OCI-LY3 (cell line): ENCODE results near the gene GID4.

ENCODE experiments used
- EZH2phosphoT487 ChIP-seq: fragments of 200-600 bp; shearing (Covaris generic); IDR thresholded peaks from 2 replicates; pipeline ENCODE4 v1.6.1; 2018; ENCODE audit warnings: antibody characterized with exemption, mixed run types, low read depth
- TF ChIP-seq, protein P1 (sequence below): fragments of 200-600, 300-600 bp; sonication (generic); IDR thresholded peaks from 2 replicates; pipeline ENCODE4 v1.5.1; 2014; ENCODE audit warnings: antibody characterized with exemption, low read length, low read depth

DNA sequence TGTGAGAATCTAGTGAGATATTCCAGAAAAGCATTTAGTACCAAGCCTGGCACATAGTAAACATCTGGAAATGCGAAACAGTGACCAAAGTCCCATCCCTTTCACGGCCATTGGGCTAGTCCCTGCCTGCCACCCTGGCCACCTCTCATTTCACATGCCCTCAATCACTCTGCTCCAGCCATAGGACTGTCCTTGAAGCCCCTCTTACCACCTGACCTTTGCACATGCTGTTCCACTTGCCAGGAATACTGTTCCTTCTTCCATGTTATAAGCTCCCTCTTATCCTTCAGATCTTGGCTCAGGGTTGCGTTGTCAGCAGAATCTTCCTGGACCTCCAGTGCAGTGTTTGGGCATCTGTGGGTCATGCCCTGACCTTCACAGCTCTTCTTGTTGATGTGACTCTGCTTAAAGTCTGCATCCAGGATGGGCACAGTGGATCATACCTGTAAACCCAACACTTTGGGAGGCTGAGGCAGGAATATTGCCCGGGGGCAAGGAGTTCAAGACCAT lies 71.5 kb downstream of the GID4 start:
- TF ChIP-seq EZH2phosphoT487 = no peak
- TF ChIP-seq, protein P1, sequence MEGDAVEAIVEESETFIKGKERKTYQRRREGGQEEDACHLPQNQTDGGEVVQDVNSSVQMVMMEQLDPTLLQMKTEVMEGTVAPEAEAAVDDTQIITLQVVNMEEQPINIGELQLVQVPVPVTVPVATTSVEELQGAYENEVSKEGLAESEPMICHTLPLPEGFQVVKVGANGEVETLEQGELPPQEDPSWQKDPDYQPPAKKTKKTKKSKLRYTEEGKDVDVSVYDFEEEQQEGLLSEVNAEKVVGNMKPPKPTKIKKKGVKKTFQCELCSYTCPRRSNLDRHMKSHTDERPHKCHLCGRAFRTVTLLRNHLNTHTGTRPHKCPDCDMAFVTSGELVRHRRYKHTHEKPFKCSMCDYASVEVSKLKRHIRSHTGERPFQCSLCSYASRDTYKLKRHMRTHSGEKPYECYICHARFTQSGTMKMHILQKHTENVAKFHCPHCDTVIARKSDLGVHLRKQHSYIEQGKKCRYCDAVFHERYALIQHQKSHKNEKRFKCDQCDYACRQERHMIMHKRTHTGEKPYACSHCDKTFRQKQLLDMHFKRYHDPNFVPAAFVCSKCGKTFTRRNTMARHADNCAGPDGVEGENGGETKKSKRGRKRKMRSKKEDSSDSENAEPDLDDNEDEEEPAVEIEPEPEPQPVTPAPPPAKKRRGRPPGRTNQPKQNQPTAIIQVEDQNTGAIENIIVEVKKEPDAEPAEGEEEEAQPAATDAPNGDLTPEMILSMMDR = no peak
